Neural progenitor cell (in vitro differentiated cells): ENCODE measurements around the gene HOGA1. TPM values are rescaled to one million over a fixed set of nuclear protein-coding genes. Genes with fewer than 3 reads are reported as not detected.
A peak's percentile ranks its signal among the peaks of the same experiment; 100 is the strongest.

Experiments used
- DNase-seq: peaks from one replicate; pipeline ENCODE4 v3.0.0-alpha.2; 2016; ENCODE audit warnings: low spot score
- H2AFZ ChIP-seq: fragments of 200-600 bp; sonication (generic); replicated peaks from 2 replicates; pipeline ENCODE4 v1.6.1; 2016; ENCODE audit warnings: antibody characterized with exemption
- H3F3A ChIP-seq: fragments of 200-600 bp; sonication (generic); 2 replicates; pipeline ENCODE4 v1.6.1; 2016; ENCODE audit warnings: antibody characterized with exemption, low read depth
- H3K27ac ChIP-seq: fragments of 200-600 bp; sonication (generic); 2 replicates; pipeline ENCODE4 v1.5.1; 2016; ENCODE audit warnings: mild to moderate bottlenecking
- H3K27me3 ChIP-seq: fragments of 200-600 bp; sonication (generic); 2 replicates; pipeline ENCODE4 v1.6.1; 2016; ENCODE audit warnings: mild to moderate bottlenecking, moderate library complexity
- H3K36me3 ChIP-seq: fragments of 200-600 bp; sonication (generic); 2 replicates; pipeline ENCODE4 v1.5.1; 2016
- H3K4me1 ChIP-seq: fragments of 200-600 bp; sonication (generic); 2 replicates; pipeline ENCODE4 v1.6.1; 2016; ENCODE audit warnings: mixed run types
- H3K4me2 ChIP-seq: fragments of 200-600 bp; sonication (generic); 2 replicates; pipeline ENCODE4 v1.6.1; 2016
- H3K4me3 ChIP-seq: fragments of 200-600 bp; sonication (generic); 2 replicates; pipeline ENCODE4 v1.5.1; 2016
- H3K79me2 ChIP-seq: fragments of 200-600 bp; sonication (generic); 2 replicates; pipeline ENCODE4 v1.6.1; 2016; ENCODE audit warnings: low read depth
- H3K9ac ChIP-seq: fragments of 200-600 bp; sonication (generic); 2 replicates; pipeline ENCODE4 v1.6.1; 2016
- H3K9me3 ChIP-seq: fragments of 200-600 bp; sonication (generic); 2 replicates; pipeline ENCODE4 v1.5.1; 2016; ENCODE audit warnings: low read depth
- H4K20me1 ChIP-seq: fragments of 200-600 bp; sonication (generic); 2 replicates; pipeline ENCODE4 v1.6.1; 2016; ENCODE audit warnings: low read depth
- H3K27ac Mint-ChIP-seq: 3 replicates; pipeline ENCODE4 v1.8.0; 2021; ENCODE audit warnings: mixed read lengths
- H3K27me3 Mint-ChIP-seq: 2 replicates; pipeline ENCODE4 v1.8.0; 2022; ENCODE audit warnings: low read depth, mild to moderate bottlenecking, inconsistent platforms, moderate library complexity, mixed read lengths; ENCODE audit not compliant: insufficient read depth
- H3K36me3 Mint-ChIP-seq: 3 replicates; pipeline ENCODE4 v1.8.0; 2021; ENCODE audit warnings: mixed read lengths
- H3K4me1 Mint-ChIP-seq: 3 replicates; pipeline ENCODE4 v1.8.0; 2021; ENCODE audit warnings: mixed read lengths
- H3K4me3 Mint-ChIP-seq: 3 replicates; pipeline ENCODE4 v1.8.0; 2021; ENCODE audit warnings: mild to moderate bottlenecking, moderate library complexity, mixed read lengths
- H3K9me3 Mint-ChIP-seq: 3 replicates; pipeline ENCODE4 v1.8.0; 2020; ENCODE audit warnings: mixed read lengths
- EZH2 ChIP-seq: fragments of 200-600 bp; sonication (generic); IDR thresholded peaks from 2 replicates; pipeline ENCODE4 v1.6.1; 2017; ENCODE audit warnings: antibody characterized with exemption, mild to moderate bottlenecking, moderate library complexity
- EZH2phosphoT487 ChIP-seq: fragments of 200-600 bp; sonication (generic); IDR thresholded peaks from 2 replicates; pipeline ENCODE4 v1.6.1; 2017; ENCODE audit warnings: antibody characterized with exemption
- total RNA-seq: library from RNA; depleted of rRNA; stranded (reverse); fragments of >200 nt; gene quantifications from 2 replicates; pipeline ENCODE4 v1.2.3, GENCODE V29; 2015; ENCODE audit warnings: low replicate concordance
- TF ChIP-seq, protein P1 (sequence below): fragments of 200-600 bp; sonication (generic); IDR thresholded peaks from 2 replicates; pipeline ENCODE4 v1.5.1; 2017; ENCODE audit warnings: antibody characterized with exemption, mild to moderate bottlenecking

HOGA1 gene
- total RNA-seq, 1 donor from 2014 or later: 0.17 TPM

DNA sequence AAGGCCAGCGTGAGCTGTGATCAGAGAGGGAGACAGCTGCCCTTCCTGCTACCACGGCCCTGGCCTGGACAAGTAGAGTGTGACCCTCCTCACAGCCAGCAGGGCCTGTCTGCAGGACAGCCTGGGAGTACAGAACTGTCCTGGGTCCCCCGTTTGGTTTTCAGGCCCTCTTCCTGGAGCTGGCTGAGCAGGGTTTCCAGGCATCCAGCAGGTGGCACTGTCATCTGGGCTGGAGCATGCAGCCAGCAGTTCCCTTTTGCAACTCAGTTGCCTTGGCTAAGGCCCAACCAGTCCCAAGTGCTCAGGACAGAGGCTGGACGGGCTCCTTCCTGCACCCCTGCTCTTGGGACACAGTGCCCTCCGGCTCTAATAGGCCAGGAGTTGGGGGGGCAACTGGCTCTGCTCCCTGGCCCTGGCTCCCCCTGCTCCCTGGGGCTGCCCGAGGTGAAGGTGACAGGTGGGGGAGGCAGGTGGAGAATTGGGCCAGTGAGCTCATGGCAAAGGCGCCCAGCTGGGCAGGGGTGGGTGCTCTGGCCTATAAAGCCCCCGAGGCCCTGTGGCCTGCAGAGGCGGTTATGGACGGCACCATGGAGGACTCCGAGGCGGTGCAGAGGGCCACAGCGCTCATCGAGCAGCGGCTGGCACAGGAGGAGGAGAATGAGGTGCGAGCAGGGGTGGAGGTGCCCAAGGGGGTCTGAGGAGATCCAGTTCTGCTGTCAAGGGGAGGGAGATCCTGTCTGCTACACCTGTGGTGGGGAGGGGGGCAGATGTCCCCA, 11.8 kb upstream of the HOGA1 start, which contains the start of gene ANKRD2:
Gene ANKRD2 (plus strand): TSS at position 566 of the 776 bp plus-strand sequence. CDS start 10 bp downstream, at position 576.
- H3K36me3 Mint-ChIP-seq: no peaks in the 10 kb centered on the region
- H4K20me1 ChIP-seq: no peaks in the 10 kb centered on the region
- no peaks in the 10 kb centered on the region for H3K9me3 Mint-ChIP-seq
- H3K27me3 Mint-ChIP-seq: peaks cover 4% of the 10 kb centered on the region
- no peak within 1 kb of the TSS for H3K4me2 ChIP-seq
- peaks cover 3% of the 10 kb centered on the region for H3K4me1 Mint-ChIP-seq
- H3K9me3 ChIP-seq: no peaks in the 10 kb centered on the region
- H3K36me3 ChIP-seq: no peaks in the 10 kb centered on the region
- no peaks in the 10 kb centered on the region for H3K79me2 ChIP-seq
- H3K9ac ChIP-seq: no peak within 1 kb of the TSS
- H2AFZ ChIP-seq: no peak within 1 kb of the TSS
- H3K27ac ChIP-seq: no peak within 1 kb of the TSS
- no peaks in the 10 kb centered on the region for H3F3A ChIP-seq
- H3K27ac Mint-ChIP-seq: peak within 1 kb of the TSS; percentile 18
- H3K4me3 Mint-ChIP-seq: peak within 1 kb of the TSS; percentile 46
- no peaks in the 10 kb centered on the region for H3K27me3 ChIP-seq
- no peak within 1 kb of the TSS for H3K4me3 ChIP-seq
- TF ChIP-seq, protein P1, sequence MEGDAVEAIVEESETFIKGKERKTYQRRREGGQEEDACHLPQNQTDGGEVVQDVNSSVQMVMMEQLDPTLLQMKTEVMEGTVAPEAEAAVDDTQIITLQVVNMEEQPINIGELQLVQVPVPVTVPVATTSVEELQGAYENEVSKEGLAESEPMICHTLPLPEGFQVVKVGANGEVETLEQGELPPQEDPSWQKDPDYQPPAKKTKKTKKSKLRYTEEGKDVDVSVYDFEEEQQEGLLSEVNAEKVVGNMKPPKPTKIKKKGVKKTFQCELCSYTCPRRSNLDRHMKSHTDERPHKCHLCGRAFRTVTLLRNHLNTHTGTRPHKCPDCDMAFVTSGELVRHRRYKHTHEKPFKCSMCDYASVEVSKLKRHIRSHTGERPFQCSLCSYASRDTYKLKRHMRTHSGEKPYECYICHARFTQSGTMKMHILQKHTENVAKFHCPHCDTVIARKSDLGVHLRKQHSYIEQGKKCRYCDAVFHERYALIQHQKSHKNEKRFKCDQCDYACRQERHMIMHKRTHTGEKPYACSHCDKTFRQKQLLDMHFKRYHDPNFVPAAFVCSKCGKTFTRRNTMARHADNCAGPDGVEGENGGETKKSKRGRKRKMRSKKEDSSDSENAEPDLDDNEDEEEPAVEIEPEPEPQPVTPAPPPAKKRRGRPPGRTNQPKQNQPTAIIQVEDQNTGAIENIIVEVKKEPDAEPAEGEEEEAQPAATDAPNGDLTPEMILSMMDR: peak; percentile 88
- TF ChIP-seq EZH2: no peak
- TF ChIP-seq EZH2phosphoT487: no peak
- DNase-seq: peak; percentile 84
- no peaks in the 10 kb centered on the region for H3K4me1 ChIP-seq

DNA sequence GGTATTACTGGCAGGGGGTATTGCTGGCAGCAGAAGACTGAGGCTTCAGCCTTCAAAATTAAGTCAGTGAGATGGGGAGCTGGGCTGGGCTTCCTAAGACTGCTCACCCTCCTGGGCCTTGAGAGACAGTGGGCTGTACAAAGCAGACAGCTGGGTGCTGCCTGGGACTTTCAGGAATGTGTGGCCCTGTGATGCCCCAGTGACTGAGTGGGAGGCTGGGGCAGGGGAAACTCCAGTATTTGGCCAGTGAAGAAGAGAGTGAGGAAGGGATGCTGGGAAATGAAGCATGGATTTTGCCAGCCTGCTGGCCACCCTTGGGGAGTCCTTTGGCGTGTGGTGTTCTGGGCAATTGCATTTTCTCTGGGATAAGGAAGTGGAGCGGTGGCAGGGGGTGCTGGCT, 11.2 kb upstream of the HOGA1 start:
- H3K36me3 Mint-ChIP-seq: no peaks in the 10 kb centered on the region
- peaks cover 3% of the 10 kb centered on the region for H3K4me1 Mint-ChIP-seq
- H3K4me3 Mint-ChIP-seq: peak overlapping the region; percentile 46

DNA sequence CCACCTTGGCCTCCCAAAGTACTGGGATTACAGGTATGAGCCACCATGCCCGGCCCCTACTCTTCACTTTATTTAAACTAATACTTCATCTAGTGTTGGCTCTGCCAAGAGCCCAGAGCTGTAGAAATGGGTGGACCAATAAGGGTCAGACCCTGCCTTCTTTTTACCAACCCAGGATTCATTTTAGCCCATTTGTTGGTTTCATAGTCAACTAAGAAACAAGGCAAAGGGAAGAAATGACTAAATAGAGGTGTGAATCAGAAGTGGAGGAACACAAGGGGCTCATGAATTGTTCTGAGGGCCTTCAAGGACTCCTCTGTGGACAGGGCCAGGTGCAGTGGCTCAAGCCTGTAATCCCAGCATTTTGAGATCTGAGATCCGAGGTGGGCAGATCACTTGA, 10.5 kb upstream of the HOGA1 start:
- no peaks in the 10 kb centered on the region for H3K36me3 Mint-ChIP-seq
- no peak for TF ChIP-seq EZH2phosphoT487
- TF ChIP-seq, protein P1: no peak
- no peak for TF ChIP-seq EZH2
- H3K4me2 ChIP-seq: no peak overlapping the region
- no peaks in the 10 kb centered on the region for H4K20me1 ChIP-seq
- no peak for DNase-seq
- no peak overlapping the region for H3K4me3 ChIP-seq
- H3K27me3 ChIP-seq: no peaks in the 10 kb centered on the region
- no peaks in the 10 kb centered on the region for H3K79me2 ChIP-seq
- no peaks in the 10 kb centered on the region for H3K4me1 ChIP-seq
- no peak overlapping the region for H2AFZ ChIP-seq
- no peaks in the 10 kb centered on the region for H3K9me3 ChIP-seq
- H3F3A ChIP-seq: no peaks in the 10 kb centered on the region
- no peak overlapping the region for H3K27ac ChIP-seq
- H3K27ac Mint-ChIP-seq: no peak overlapping the region
- no peak overlapping the region for H3K4me3 Mint-ChIP-seq
- H3K4me1 Mint-ChIP-seq: peaks cover 3% of the 10 kb centered on the region
- peaks cover 4% of the 10 kb centered on the region for H3K27me3 Mint-ChIP-seq
- no peaks in the 10 kb centered on the region for H3K9me3 Mint-ChIP-seq
- H3K9ac ChIP-seq: no peak overlapping the region
- H3K36me3 ChIP-seq: no peaks in the 10 kb centered on the region

More for the DNA sequence above, 11.2 kb upstream of the HOGA1 start:
- DNase-seq: no peak
- Histone ChIP-seq H3K36me3 (no peaks in the 10 kb centered on the region), H2AFZ (no peak overlapping the region), H3K4me1 (no peaks in the 10 kb centered on the region), H3K9me3 (no peaks in the 10 kb centered on the region), H3K79me2 (no peaks in the 10 kb centered on the region), H3K9ac (no peak overlapping the region), H3K27me3 (no peaks in the 10 kb centered on the region), H3F3A (no peaks in the 10 kb centered on the region), H3K4me3 (no peak overlapping the region), H3K4me2 (no peak overlapping the region), H3K27ac (no peak overlapping the region), H4K20me1 (no peaks in the 10 kb centered on the region)
- H3K27me3 Mint-ChIP-seq: peaks cover 4% of the 10 kb centered on the region
- TF ChIP-seq, protein P1: no peak
- no peak for TF ChIP-seq EZH2phosphoT487
- TF ChIP-seq EZH2: no peak
- peak overlapping the region; percentile 18 for H3K27ac Mint-ChIP-seq
- H3K9me3 Mint-ChIP-seq: no peaks in the 10 kb centered on the region
